CD4-positive, CD25-positive, alpha-beta regulatory T cell (primary cell): Measurements from ENCODE around the gene RPTOR. TPM values are rescaled to one million over a fixed set of nuclear protein-coding genes. Genes with fewer than 3 reads are reported as not detected.

Experiments
- ATAC-seq, 2 donors: fragments of 150-1000 bp; cut with Tn5 transposase; one replicate each; pipeline ENCODE4 v1.10.0; 2021; ENCODE audit warnings: low read depth in 2 of 2, moderate number of reproducible peaks in 2 of 2, moderate library complexity in 1 of 2
- DNase-seq, 3 donors: peaks; one replicate each; pipeline versions ENCODE4 v3.0.0 to v3.0.0-alpha.2; 2012 to 2022; ENCODE audit warnings: mixed read lengths in 1 of 3
- H3K27ac ChIP-seq: one replicate; pipeline ENCODE4 v1.7.0; 2013; ENCODE audit warnings: mild to moderate bottlenecking, low read length; ENCODE audit not compliant: insufficient read depth, poor library complexity, severe bottlenecking
- H3K27me3 ChIP-seq: one replicate; pipeline ENCODE4 v1.7.0; 2013; ENCODE audit warnings: low read length; ENCODE audit not compliant: control insufficient read depth, insufficient read depth
- H3K36me3 ChIP-seq: one replicate; pipeline ENCODE4 v1.7.0; 2013; ENCODE audit warnings: mild to moderate bottlenecking, low read length, moderate library complexity; ENCODE audit not compliant: control insufficient read depth, insufficient read depth
- H3K4me1 ChIP-seq: 2 replicates; pipeline ENCODE4 v1.7.0; 2013; ENCODE audit warnings: mild to moderate bottlenecking, low read length; ENCODE audit not compliant: insufficient read depth, control insufficient read depth, poor library complexity, severe bottlenecking
- H3K4me3 ChIP-seq: one replicate; pipeline ENCODE4 v1.7.0; 2013; ENCODE audit warnings: low read depth, mild to moderate bottlenecking, low read length, moderate library complexity
- H3K9me3 ChIP-seq, 2 experiments: 1 replicate in 1 of 2; 2 replicates in 1 of 2; pipeline ENCODE4 v1.7.0; 2013; ENCODE audit warnings: low read length in 2 of 2, mild to moderate bottlenecking in 1 of 2, moderate library complexity in 1 of 2; ENCODE audit not compliant: control insufficient read depth in 2 of 2
- H3K27ac Mint-ChIP-seq, 3 donors: one replicate each; pipeline ENCODE4 v1.8.0; 2020 to 2022; ENCODE audit warnings: mild to moderate bottlenecking in 3 of 3, mixed read lengths in 3 of 3, moderate library complexity in 2 of 3
- H3K27me3 Mint-ChIP-seq: one replicate; pipeline ENCODE4 v1.8.0; 2022; ENCODE audit warnings: mild to moderate bottlenecking, mixed read lengths
- H3K36me3 Mint-ChIP-seq: one replicate; pipeline ENCODE4 v1.8.0; 2020; ENCODE audit warnings: mixed read lengths
- H3K4me1 Mint-ChIP-seq, 4 donors: one replicate each; pipeline ENCODE4 v1.8.0; 2020 to 2022; ENCODE audit warnings: mixed read lengths in 4 of 4, mild to moderate bottlenecking in 1 of 4
- H3K4me3 Mint-ChIP-seq, 4 donors: one replicate each; pipeline ENCODE4 v1.8.0; 2020 to 2022; ENCODE audit warnings: mild to moderate bottlenecking in 4 of 4, mixed read lengths in 4 of 4, moderate library complexity in 3 of 4
- H3K9me3 Mint-ChIP-seq, 7 donors: one replicate each; pipeline ENCODE4 v1.8.0; 2020 to 2022; ENCODE audit warnings: mixed read lengths in 7 of 7, mild to moderate bottlenecking in 3 of 7, moderate library complexity in 2 of 7
- polyA plus RNA-seq, 4 donors: library from polyadenylated mRNA; unstranded; fragments of 300-500 nt; fragmentation: Illumina TruSeq; gene quantifications; one replicate each; pipeline ENCODE4 v1.2.3, GENCODE V29; 2021
- total RNA-seq: library from RNA; stranded (reverse); gene quantifications from one replicate; pipeline ENCODE4 v1.2.3, GENCODE V29; 2022

The RPTOR gene
- total and polyA plus RNA-seq, 5 donors from 2014 or later, result 4.7 to 70.1 (median 8.2) TPM

DNA sequence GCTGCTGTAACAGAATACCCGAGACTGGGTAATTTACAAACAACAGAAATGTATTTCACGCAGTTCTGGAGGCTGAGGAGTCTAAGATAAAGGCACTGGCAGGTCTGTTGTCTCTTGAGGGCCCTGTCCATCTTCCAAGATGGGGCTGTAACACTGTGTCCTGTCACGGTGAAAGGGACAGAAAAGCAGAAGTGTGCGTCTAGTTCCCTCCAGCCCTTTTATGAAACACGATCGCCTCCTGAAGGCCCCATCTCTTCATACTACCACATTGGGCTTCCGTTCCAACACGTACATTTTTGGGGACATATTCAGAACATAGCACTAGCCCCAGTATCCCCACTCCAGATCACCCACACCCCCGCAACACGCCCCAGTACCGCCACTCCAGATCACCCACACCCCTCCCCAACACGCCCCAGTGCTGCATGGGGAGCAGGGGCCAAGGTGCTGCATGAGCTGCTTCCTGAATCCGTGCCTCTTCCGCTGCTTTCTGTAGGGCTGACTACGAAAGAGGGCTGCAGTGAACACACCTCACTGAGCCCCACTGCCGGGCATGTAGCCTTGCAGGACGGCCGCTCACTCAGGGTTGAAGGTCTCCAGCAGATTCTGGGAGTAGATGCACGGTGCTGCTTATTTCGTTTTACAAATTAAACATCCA lies 91.9 kb downstream of the RPTOR start:
- H3K27ac ChIP-seq, result no peak overlapping the region
- no peak overlapping the region for H3K4me3 Mint-ChIP-seq
- no peak overlapping the region for H3K4me3 ChIP-seq
- no peaks in the 10 kb centered on the region for H3K4me1 ChIP-seq
- H3K27ac Mint-ChIP-seq, result peak overlapping the region in 1 of 3 donors; percentile 76
- H3K9me3 Mint-ChIP-seq, result peaks cover 0 to 2% (median 0%) of the 10 kb centered on the region in 7 donors
- H3K27me3 Mint-ChIP-seq, result no peaks in the 10 kb centered on the region
- ATAC-seq (peak in 1 of 2 donors; percentile 47), DNase-seq (peak in 1 of 3 donors; percentile 52)
- H3K27me3 ChIP-seq, result no peaks in the 10 kb centered on the region
- H3K9me3 ChIP-seq, result no peaks in the 10 kb centered on the region
- H3K4me1 Mint-ChIP-seq, result peaks cover 0 to 25% (median 14%) of the 10 kb centered on the region in 4 donors
- no peaks in the 10 kb centered on the region for H3K36me3 ChIP-seq
- H3K36me3 Mint-ChIP-seq, result peaks cover 19% of the 10 kb centered on the region

DNA sequence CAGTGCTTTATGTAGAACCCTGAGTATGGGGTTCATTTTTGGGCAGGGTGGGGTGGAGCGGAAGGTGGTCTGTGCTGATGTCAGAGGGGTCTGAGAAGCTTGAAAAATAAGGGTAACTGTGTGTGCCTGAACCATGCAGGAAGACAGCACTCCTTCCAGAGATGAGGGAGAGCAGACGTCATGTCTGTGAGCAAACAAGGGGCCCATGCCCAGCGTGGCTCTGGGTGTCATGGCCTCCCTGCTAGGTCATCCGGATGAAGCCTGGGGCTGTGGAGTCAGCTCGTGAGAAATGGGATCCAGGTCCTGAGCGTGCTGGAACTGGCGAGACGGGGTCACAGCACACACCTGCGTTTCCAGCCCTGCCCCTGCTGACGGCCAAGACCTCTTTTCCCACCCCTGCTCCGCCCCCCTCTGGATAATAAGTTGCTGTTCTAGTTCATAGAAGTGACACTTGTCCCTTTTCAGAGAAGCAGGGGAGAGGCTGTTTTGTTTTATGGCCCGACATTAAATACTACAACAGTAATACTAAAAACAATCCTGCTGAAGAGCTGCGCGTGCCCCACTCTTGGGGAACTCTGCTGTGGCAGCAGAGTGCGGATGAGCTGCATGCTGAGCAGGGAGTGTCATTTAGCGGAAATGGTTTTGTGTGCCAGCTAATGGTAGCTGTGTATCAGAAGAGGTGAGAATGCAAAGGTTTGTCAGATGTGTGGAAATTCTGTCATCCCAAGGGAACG lies 92.6 kb downstream of the RPTOR start:
- Histone ChIP-seq H3K4me1 (no peaks in the 10 kb centered on the region), H3K36me3 (no peaks in the 10 kb centered on the region), H3K9me3 (no peaks in the 10 kb centered on the region), H3K4me3 (no peak overlapping the region), H3K27me3 (no peaks in the 10 kb centered on the region), H3K27ac (no peak overlapping the region)
- Mint-ChIP-seq H3K27ac (no peak overlapping the region), H3K9me3 (peaks cover 0 to 2% (median 0%) of the 10 kb centered on the region in 7 donors), H3K4me1 (peaks cover 0 to 25% (median 11%) of the 10 kb centered on the region in 4 donors), H3K27me3 (no peaks in the 10 kb centered on the region), H3K36me3 (peaks cover 19% of the 10 kb centered on the region), H3K4me3 (no peak overlapping the region)
- DNase-seq (peak in 1 of 3 donors; percentile 30), ATAC-seq (peak in 1 of 2 donors; percentile 31)

DNA sequence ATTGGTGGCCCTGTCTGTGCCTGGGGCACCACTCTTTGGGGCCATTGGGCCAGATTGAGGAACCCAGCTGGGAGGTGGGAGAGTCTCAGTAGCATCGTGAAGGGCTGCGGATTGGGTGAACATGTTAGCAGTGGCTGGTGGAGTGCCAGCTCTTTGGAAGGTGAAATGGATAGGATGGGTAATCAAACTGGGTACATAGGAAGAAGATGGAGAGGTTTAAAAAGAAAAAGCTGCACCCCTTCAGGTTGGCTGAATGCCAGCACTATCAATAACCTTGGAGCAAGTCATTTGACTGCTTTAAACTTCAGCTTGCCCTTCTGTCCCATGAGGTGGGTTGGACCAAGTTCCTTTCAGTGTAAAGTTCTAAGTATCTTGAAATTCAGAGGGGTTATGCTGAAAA lies 95.0 kb downstream of the RPTOR start:
- H3K27me3 ChIP-seq, result no peaks in the 10 kb centered on the region
- Mint-ChIP-seq H3K36me3 (peaks cover 19% of the 10 kb centered on the region), H3K4me1 (peaks cover 0 to 24% (median 10%) of the 10 kb centered on the region in 4 donors), H3K27me3 (no peaks in the 10 kb centered on the region), H3K4me3 (no peak overlapping the region), H3K27ac (no peak overlapping the region), H3K9me3 (peaks cover 0 to 2% (median 0%) of the 10 kb centered on the region in 7 donors)
- no peak for DNase-seq
- no peak overlapping the region for H3K4me3 ChIP-seq
- no peaks in the 10 kb centered on the region for H3K4me1 ChIP-seq
- H3K27ac ChIP-seq, result no peak overlapping the region
- no peak for ATAC-seq
- peaks cover 3% of the 10 kb centered on the region for H3K36me3 ChIP-seq
- no peaks in the 10 kb centered on the region for H3K9me3 ChIP-seq

DNA sequence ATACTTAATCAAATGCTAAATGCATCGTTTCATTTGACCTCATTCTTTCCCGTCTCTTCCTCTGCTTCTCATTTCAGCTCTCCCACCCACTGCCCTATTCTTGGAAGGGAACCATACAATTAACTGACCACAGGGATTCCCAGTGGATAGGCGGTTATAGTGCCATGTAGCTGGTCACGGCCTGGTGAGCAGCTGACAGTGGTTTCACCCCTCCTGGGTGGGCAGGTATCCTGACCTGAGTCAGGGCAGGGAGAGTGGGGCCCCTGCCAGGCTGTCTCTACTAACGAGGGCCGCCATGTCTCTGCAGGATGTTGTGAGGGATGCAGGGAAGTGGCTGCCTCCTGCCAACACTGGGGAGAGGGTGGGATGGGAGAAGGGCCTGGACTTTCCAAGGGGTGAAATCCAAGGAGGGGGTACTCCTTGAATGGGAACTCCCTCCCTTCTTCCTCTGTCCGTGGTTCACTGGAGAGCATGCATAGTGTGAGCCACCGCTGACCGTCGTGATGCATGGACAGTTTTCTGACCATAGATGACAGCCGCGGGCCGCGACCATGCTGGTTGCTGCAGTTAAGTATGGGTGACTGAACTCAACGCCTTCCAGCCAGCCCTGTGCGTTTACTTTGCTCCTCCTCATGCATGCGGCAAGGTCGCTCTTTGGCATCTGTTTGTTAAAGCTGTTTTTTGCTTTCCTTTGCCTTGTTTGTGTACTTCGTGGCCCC lies 95.9 kb downstream of the RPTOR start:
- H3K4me1 Mint-ChIP-seq, result peaks cover 4 to 29% (median 15%) of the 10 kb centered on the region in 4 donors
- Histone ChIP-seq H3K27ac (no peak overlapping the region), H3K4me3 (no peak overlapping the region), H3K36me3 (peaks cover 3% of the 10 kb centered on the region), H3K27me3 (no peaks in the 10 kb centered on the region), H3K4me1 (peaks cover under 1% of the 10 kb centered on the region), H3K9me3 (no peaks in the 10 kb centered on the region)
- ATAC-seq, result no peak
- peaks cover 23% of the 10 kb centered on the region for H3K36me3 Mint-ChIP-seq
- no peak overlapping the region for H3K4me3 Mint-ChIP-seq
- no peak overlapping the region for H3K27ac Mint-ChIP-seq
- H3K9me3 Mint-ChIP-seq, result peaks cover 0 to under 1% (median 0%) of the 10 kb centered on the region in 7 donors
- no peaks in the 10 kb centered on the region for H3K27me3 Mint-ChIP-seq
- no peak for DNase-seq

DNA sequence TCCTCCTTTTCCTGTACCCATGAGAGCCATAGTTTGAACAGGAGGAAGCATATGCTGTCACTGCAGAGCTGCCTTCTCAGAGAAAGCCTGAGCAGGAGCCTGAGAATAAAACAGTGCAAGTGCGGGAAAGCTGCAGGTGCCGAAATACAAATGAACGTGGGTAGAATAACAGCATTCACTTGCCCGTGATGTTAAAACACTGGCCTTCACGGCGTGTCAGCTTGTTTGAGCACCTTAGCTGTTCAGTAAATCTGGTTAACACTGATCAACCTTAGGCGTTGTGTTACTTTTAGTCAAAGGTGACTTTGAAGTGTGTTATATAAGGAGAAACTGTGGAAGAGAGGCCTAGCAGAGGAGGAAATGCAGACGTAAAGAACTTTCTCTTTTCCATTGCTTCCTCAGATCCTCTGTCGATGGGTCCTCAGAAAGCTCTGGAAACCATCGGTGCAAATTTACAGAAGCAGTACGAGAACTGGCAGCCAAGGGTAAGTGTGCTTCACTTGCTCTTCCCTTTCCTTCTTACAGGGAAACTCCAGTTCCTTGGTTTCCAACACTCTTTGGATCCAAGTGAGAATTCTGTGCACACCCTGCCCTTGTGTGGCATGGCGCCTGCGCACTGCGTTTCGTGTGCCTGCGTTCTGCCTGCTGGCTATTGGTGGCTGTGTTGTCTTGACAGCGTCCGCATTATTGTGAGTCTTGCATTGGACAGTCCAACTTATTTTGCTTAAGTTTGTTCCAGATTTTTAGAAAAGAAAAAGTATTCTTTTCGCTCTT lies 98.9 kb downstream of the RPTOR start:
- Mint-ChIP-seq H3K27me3 (no peaks in the 10 kb centered on the region), H3K4me3 (no peak overlapping the region), H3K4me1 (peaks cover 19 to 40% (median 34%) of the 10 kb centered on the region in 4 donors), H3K9me3 (no peaks in the 10 kb centered on the region), H3K27ac (peak overlapping the region in 1 of 3 donors; percentile 49), H3K36me3 (peaks cover 19% of the 10 kb centered on the region)
- Histone ChIP-seq H3K27ac (no peak overlapping the region), H3K9me3 (no peaks in the 10 kb centered on the region), H3K36me3 (peaks cover 3% of the 10 kb centered on the region), H3K4me3 (no peak overlapping the region), H3K4me1 (peaks cover 20% of the 10 kb centered on the region), H3K27me3 (no peaks in the 10 kb centered on the region)
- ATAC-seq (no peak), DNase-seq (no peak)

DNA sequence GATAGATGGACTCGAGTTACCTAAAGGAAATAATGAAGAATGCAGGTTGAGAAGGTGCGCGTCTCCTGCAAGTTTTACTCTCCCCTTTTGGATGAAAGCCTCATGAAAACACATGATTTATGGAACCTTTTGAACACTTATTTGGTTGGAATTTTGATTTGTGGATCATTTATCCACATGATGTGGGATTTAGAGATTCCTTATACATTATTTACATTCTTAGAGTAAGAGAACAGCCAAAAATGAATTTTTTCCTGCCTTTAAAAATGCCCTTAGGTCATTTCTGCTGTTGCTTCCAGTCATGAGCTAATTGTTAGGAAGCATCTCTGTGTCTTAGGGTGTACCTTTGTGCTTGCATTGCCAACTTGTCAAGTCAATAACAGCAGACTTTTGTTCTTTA lies 99.9 kb downstream of the RPTOR start:
- Histone ChIP-seq H3K4me1 (peaks cover 30% of the 10 kb centered on the region), H3K27ac (no peak overlapping the region), H3K36me3 (peaks cover 3% of the 10 kb centered on the region), H3K27me3 (no peaks in the 10 kb centered on the region), H3K4me3 (no peak overlapping the region), H3K9me3 (no peaks in the 10 kb centered on the region)
- H3K27me3 Mint-ChIP-seq, result no peaks in the 10 kb centered on the region
- H3K9me3 Mint-ChIP-seq, result no peaks in the 10 kb centered on the region
- ATAC-seq (no peak), DNase-seq (no peak)
- H3K36me3 Mint-ChIP-seq, result peaks cover 19% of the 10 kb centered on the region
- H3K4me3 Mint-ChIP-seq, result no peak overlapping the region
- peak overlapping the region in 1 of 3 donors; percentile 69 for H3K27ac Mint-ChIP-seq
- H3K4me1 Mint-ChIP-seq, result peaks cover 25 to 50% (median 39%) of the 10 kb centered on the region in 4 donors

DNA sequence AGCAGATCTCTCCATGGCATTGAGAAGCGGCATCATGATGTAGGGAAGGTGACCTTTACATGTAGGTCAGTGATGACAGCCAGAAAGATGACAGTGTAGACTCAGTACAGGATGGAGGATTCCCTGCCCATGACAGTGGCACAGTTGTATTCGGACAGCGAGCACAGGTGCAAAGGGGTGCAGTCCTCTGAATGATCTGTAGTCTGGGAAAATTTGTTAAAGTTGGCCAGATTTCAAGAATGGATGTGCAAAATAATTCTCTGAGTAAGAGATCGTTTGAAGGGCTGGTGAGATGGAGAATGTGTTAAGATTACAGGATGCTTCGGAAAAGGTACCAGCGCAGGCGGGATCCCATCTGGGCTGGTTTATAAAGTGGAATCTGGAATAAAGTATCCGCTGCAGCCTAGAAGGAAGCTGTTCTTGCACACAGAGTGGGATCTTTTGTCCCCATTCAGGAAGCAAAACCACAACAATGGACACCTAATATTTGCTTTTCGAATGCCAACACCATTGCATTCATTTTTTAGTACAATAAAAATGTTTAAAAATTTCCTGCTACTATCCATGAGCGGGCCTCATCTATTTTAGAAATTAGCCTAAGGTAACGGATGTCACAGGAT lies 101.2 kb downstream of the RPTOR start:
- no peaks in the 10 kb centered on the region for H3K9me3 ChIP-seq
- H3K27ac Mint-ChIP-seq, result peak overlapping the region in 2 of 3 donors; percentile 45 to 71
- peaks cover 0 to 2% (median 0%) of the 10 kb centered on the region in 7 donors for H3K9me3 Mint-ChIP-seq
- H3K4me3 ChIP-seq, result peak overlapping the region; percentile 27
- H3K4me1 Mint-ChIP-seq, result peaks cover 32 to 62% (median 48%) of the 10 kb centered on the region in 4 donors
- peaks cover 3% of the 10 kb centered on the region for H3K36me3 ChIP-seq
- no peaks in the 10 kb centered on the region for H3K27me3 ChIP-seq
- H3K27me3 Mint-ChIP-seq, result no peaks in the 10 kb centered on the region
- DNase-seq (no peak), ATAC-seq (no peak)
- no peak overlapping the region for H3K27ac ChIP-seq
- no peak overlapping the region for H3K4me3 Mint-ChIP-seq
- peaks cover 40% of the 10 kb centered on the region for H3K4me1 ChIP-seq
- H3K36me3 Mint-ChIP-seq, result peaks cover 19% of the 10 kb centered on the region
